Keratinocyte (primary cell): Measurements from ENCODE around the gene FLNC. TPM values are rescaled to one million over a fixed set of nuclear protein-coding genes. Genes with fewer than 3 reads are reported as not detected.

Source experiments
- DNase-seq: peaks from one replicate; pipeline ENCODE4 v3.0.0-alpha.2; 2011; ENCODE audit warnings: low read depth, missing footprints, low spot score
- FAIRE-seq: peaks from 2 replicates; lab custom pipeline; 2011; peaks lifted over from hg19 to GRCh38; lab: Jason Lieb, UNC
- H2AFZ ChIP-seq: 2 replicates; pipeline ENCODE4 v1.6.0; 2012; ENCODE audit warnings: low read length, control low read depth, inconsistent platforms; ENCODE audit not compliant: control insufficient read depth
- H3K27ac ChIP-seq: 2 replicates; pipeline ENCODE4 v1.5.1; 2011; ENCODE audit warnings: low read length; ENCODE audit not compliant: control insufficient read depth, insufficient read depth
- H3K27me3 ChIP-seq: 3 replicates; pipeline ENCODE4 v1.6.0; 2011; ENCODE audit warnings: low read length; ENCODE audit not compliant: control insufficient read depth, insufficient read depth; ENCODE audit errors: extremely low read depth
- H3K36me3 ChIP-seq, 2 experiments: 2 replicates in 1 of 2; 3 replicates in 1 of 2; pipeline ENCODE4 v1.5.1; 2011; ENCODE audit warnings: low read length in 2 of 2, mild to moderate bottlenecking in 1 of 2; ENCODE audit not compliant: control insufficient read depth in 2 of 2, insufficient read depth in 2 of 2; ENCODE audit errors: extremely low read depth in 1 of 2
- H3K4me1 ChIP-seq: 3 replicates; pipeline ENCODE4 v1.5.1; 2011; ENCODE audit warnings: low read length; ENCODE audit not compliant: control insufficient read depth, insufficient read depth; ENCODE audit errors: extremely low read depth
- H3K4me2 ChIP-seq: 3 replicates; pipeline ENCODE4 v1.6.0; 2011; ENCODE audit warnings: low read depth, low read length; ENCODE audit not compliant: control insufficient read depth, insufficient read depth; ENCODE audit errors: extremely low read depth
- H3K4me3 ChIP-seq, 3 experiments: fragments of 200-600 bp in 1 of 3; sonication (generic) in 1 of 3; 2 replicates in 2 of 3; 3 replicates in 1 of 3; pipeline ENCODE4 v1.5.1; 2011 to 2016; ENCODE audit warnings: low read length in 3 of 3, mild to moderate bottlenecking in 3 of 3, control low read depth in 2 of 3, inconsistent platforms in 1 of 3, low read depth in 1 of 3, mixed read lengths in 1 of 3, mixed run types in 1 of 3, moderate library complexity in 1 of 3; ENCODE audit not compliant: control insufficient read depth in 2 of 3, insufficient read depth in 2 of 3; ENCODE audit errors: extremely low read depth in 1 of 3
- H3K79me2 ChIP-seq: 2 replicates; pipeline ENCODE4 v1.6.0; 2012; ENCODE audit warnings: low read length; ENCODE audit not compliant: control insufficient read depth, insufficient read depth
- H3K9ac ChIP-seq: 3 replicates; pipeline ENCODE4 v1.6.0; 2011; ENCODE audit warnings: low read length; ENCODE audit not compliant: control insufficient read depth, insufficient read depth; ENCODE audit errors: extremely low read depth
- H3K9me1 ChIP-seq: 3 replicates; pipeline ENCODE4 v1.6.0; 2011; ENCODE audit warnings: low read length; ENCODE audit not compliant: control insufficient read depth, insufficient read depth; ENCODE audit errors: extremely low read depth
- H3K9me3 ChIP-seq: 2 replicates; pipeline ENCODE4 v1.5.1; 2012; ENCODE audit warnings: low read depth, low read length; ENCODE audit not compliant: control insufficient read depth
- H4K20me1 ChIP-seq: 3 replicates; pipeline ENCODE4 v1.6.0; 2011; ENCODE audit warnings: low read length; ENCODE audit not compliant: control insufficient read depth, insufficient read depth; ENCODE audit errors: extremely low read depth
- CTCF ChIP-seq, 3 experiments: IDR thresholded peaks in 1 of 3; conservative IDR thresholded peaks in 1 of 3; optimal IDR thresholded peaks in 1 of 3; 2 replicates in 2 of 3; 3 replicates in 1 of 3; pipeline versions ENCODE3 to v1.5.1; 2011; ENCODE audit warnings: low read length in 3 of 3, mild to moderate bottlenecking in 3 of 3, moderate library complexity in 2 of 3, control low read depth in 1 of 3, inconsistent platforms in 1 of 3; ENCODE audit not compliant: insufficient read depth in 2 of 3; ENCODE audit errors: extremely low read depth in 1 of 3
- EZH2 ChIP-seq: IDR thresholded peaks from one replicate; pipeline ENCODE4 v1.6.1; 2012; ENCODE audit warnings: inconsistent platforms, mild to moderate bottlenecking, low read length, moderate library complexity
- dilution Hi-C: fragments of 300-500 bp; cut with MboI; formaldehyde crosslinking; loops from one replicate; pipeline ENCODE4 v1.7.0; 2020; ENCODE audit warnings: low sequenced_read_pairs; ENCODE audit not compliant: extremely low pct_ligation_motif_present
- polyA plus RNA-seq, 5 experiments: library from polyadenylated mRNA; depleted of rRNA in 3 of 5; stranded (reverse) in 3 of 5; stranded (forward) in 1 of 5; unstranded in 1 of 5; fragments of >200 nt; gene quantifications; 1 replicate in 1 of 5; 2 replicates in 3 of 5; 3 replicates in 1 of 5; pipeline versions ENCODE4 v1.2.1 to v1.2.3, GENCODE V29; 2011 to 2012; ENCODE audit warnings: missing spikeins in 2 of 5, low read depth in 1 of 5, low replicate concordance in 1 of 5

FLNC gene
- polyA plus RNA-seq, 1 donor (not counting 4 experiments of a cell fraction or from before 2014, with no cell fraction given): 0.03 TPM

GRCh38 chr7:128809363-128809762 is 20.8 kb upstream of the FLNC start:
- FAIRE-seq (no peak), DNase-seq (no peak)
- Histone ChIP-seq H3K9ac (no peak overlapping the region), H3K27ac (no peak overlapping the region), H3K4me3 (no peak overlapping the region), H3K4me2 (no peak overlapping the region), H3K36me3 (no peaks in the 10 kb centered on the region), H4K20me1 (no peaks in the 10 kb centered on the region), H3K9me3 (no peaks in the 10 kb centered on the region), H2AFZ (no peak overlapping the region), H3K79me2 (no peaks in the 10 kb centered on the region), H3K27me3 (peaks cover 3% of the 10 kb centered on the region), H3K4me1 (no peaks in the 10 kb centered on the region), H3K9me1 (no peaks in the 10 kb centered on the region)
- dilution Hi-C loops: no loop called here
- TF ChIP-seq CTCF (optimal IDR thresholded peaks at IDR 0.05 in 1 of 3, IDR thresholded peaks at IDR 0.05 in 1 of 3, conservative IDR thresholded peaks at IDR 0.05 in 1 of 3; ENCODE audit: extremely low read depth in 1 of 3, insufficient read depth in 2 of 3, low read length in 3 of 3) (no peak), EZH2 (no peak)

- FAIRE-seq: no peak
- no peaks in the 10 kb centered on the region for H3K36me3 ChIP-seq
- H3K79me2 ChIP-seq: no peaks in the 10 kb centered on the region
- no peak overlapping the region for H3K27ac ChIP-seq
- H3K9me1 ChIP-seq: no peaks in the 10 kb centered on the region
- no peak for DNase-seq
- H3K4me2 ChIP-seq: no peak overlapping the region
- no peak overlapping the region for H2AFZ ChIP-seq
- TF ChIP-seq EZH2 (no peak), CTCF (optimal IDR thresholded peaks at IDR 0.05 in 1 of 3, IDR thresholded peaks at IDR 0.05 in 1 of 3, conservative IDR thresholded peaks at IDR 0.05 in 1 of 3; ENCODE audit: extremely low read depth in 1 of 3, insufficient read depth in 2 of 3, low read length in 3 of 3) (no peak)
- H3K27me3 ChIP-seq: peaks cover 3% of the 10 kb centered on the region
- no peak overlapping the region for H3K4me3 ChIP-seq
- no peak overlapping the region for H3K9ac ChIP-seq
- no peaks in the 10 kb centered on the region for H4K20me1 ChIP-seq
- H3K4me1 ChIP-seq: no peaks in the 10 kb centered on the region
- H3K9me3 ChIP-seq: no peaks in the 10 kb centered on the region
- dilution Hi-C loops: no loop called here
These were observed 19.7 kb upstream of the FLNC start for GRCh38 chr7:128810473-128810872.
